ENCODE measurements around the gene ZNF493. TPM values are rescaled to one million over a fixed set of nuclear protein-coding genes. Genes with fewer than 3 reads are reported as not detected.
A peak's percentile ranks its signal among the peaks of the same experiment; 100 is the strongest.

The ZNF493 gene
- total and polyA plus RNA-seq, 12 donors: 8.0 to 69.8 (median 22.6) TPM

DNA sequence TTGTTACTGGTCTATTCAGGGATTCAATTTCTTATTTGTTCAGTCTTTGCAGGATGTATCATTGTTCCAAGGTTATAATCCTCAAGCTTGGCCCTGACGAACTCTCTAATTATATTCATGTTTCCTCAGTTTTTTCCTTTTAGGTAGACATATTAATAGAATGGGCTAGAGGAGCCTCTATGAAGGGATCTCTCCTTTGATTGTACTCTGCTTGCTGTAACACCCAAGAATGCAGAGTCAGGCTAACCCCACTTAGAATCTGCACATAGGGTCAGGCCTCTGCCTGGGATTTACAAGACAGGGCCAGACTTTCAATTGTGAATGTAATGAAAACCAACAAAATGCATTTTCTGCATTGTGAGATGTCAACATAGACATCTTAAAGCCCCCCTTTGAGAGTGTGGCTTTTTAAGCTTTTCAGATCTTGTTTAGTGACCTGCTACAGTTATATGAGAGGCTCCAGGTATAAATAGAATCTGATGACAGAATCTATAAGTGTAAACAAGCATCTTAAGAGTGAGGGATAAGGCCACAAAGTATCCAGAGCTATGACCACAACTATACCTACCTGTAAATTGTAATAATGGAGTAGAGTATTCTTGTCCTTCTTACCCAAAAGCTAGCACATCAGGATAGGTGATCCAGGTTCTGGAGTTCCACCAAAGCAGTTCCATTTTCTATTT is 5.5 kb downstream of the ZNF493 start:
- no peaks in the 10 kb centered on the region for H3K27me3 ChIP-seq
- peaks cover 6 to 37% of the 10 kb centered on the region in 2 donors for H3K4me1 ChIP-seq (replicated peaks in 1 of 2)
- H3K4me3 ChIP-seq: no peak overlapping the region
- WGBS, 4 donors: 33 to 60% (median 47%) methylated on average over 1 of the region's 1 CpG
- H3K36me3 ChIP-seq (replicated peaks in 1 of 2): no peaks in the 10 kb centered on the region
- peak overlapping the region in 1 of 5 donors; percentile 11 for H3K27ac ChIP-seq
- TF ChIP-seq CTCF (IDR thresholded peaks at IDR 0.05) (no peak), POLR2A (IDR thresholded peaks at IDR 0.05) (no peak)
- intact Hi-C loops (cut with DNase I): no loop called here
- H3K9me3 ChIP-seq (replicated peaks in 1 of 3): peaks cover 0 to 5% (median 0%) of the 10 kb centered on the region in 3 donors
- DNase-seq: no peak

DNA sequence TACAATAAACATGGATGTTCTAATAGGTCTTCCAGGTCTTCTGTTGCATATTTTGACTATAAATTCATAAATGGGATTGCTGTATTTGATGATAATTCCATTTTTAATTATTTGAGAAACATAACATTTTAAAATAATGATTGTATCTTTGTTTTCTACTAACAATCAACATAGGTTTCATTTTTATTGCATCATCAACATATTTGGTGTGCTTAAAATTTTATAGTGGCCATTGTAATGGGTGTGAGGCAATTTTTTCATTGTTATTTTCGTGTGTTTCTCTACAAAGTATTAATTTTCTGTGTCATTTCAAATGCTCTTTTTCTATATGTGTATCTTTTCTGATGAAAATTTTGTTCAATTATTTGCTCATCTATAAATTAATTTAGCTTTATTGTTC is 13.2 kb downstream of the ZNF493 start:
- intact Hi-C loops (cut with DNase I): no loop called here
- TF ChIP-seq POLR2A (IDR thresholded peaks at IDR 0.05) (no peak), CTCF (IDR thresholded peaks at IDR 0.05) (no peak)
- no peak overlapping the region for H3K4me3 ChIP-seq
- no peak for DNase-seq
- no peak overlapping the region for H3K27ac ChIP-seq
- H3K9me3 ChIP-seq (replicated peaks in 1 of 3): peaks cover 0 to 4% (median 0%) of the 10 kb centered on the region in 3 donors
- WGBS, 4 donors: 84 to 91% (median 88%) methylated on average over 1 of the region's 1 CpG
- H3K4me1 ChIP-seq (replicated peaks in 1 of 2): no peaks in the 10 kb centered on the region
- peaks cover 0 to 20% of the 10 kb centered on the region in 2 donors for H3K36me3 ChIP-seq (replicated peaks in 1 of 2)
- no peaks in the 10 kb centered on the region for H3K27me3 ChIP-seq

- H3K36me3 ChIP-seq (replicated peaks in 1 of 2): no peaks in the 10 kb centered on the region
- H3K9me3 ChIP-seq (replicated peaks in 1 of 3): peaks cover 6 to 66% (median 24%) of the 10 kb centered on the region in 3 donors
- no peaks in the 10 kb centered on the region for H3K27me3 ChIP-seq
- no peaks in the 10 kb centered on the region for H3K4me1 ChIP-seq (replicated peaks in 1 of 2)
- no peak overlapping the region for H3K4me3 ChIP-seq
- no peak for TF ChIP-seq POLR2A (IDR thresholded peaks at IDR 0.05)
- no peak for TF ChIP-seq CTCF (IDR thresholded peaks at IDR 0.05)
- no peak for DNase-seq
- no peak overlapping the region for H3K27ac ChIP-seq
- intact Hi-C loops (cut with DNase I): no loop called here
Measured at GRCh38 chr19:21422244-21422643, 25.3 kb downstream of the ZNF493 start.

- no peak overlapping the region for H3K27ac ChIP-seq
- no peaks in the 10 kb centered on the region for H3K4me1 ChIP-seq (replicated peaks in 1 of 2)
- TF ChIP-seq CTCF (IDR thresholded peaks at IDR 0.05) (no peak), POLR2A (IDR thresholded peaks at IDR 0.05) (no peak)
- intact Hi-C loops (cut with DNase I): no loop called here
- peak overlapping the region in 1 of 4 donors; percentile 10 for H3K4me3 ChIP-seq
- H3K27me3 ChIP-seq: no peaks in the 10 kb centered on the region
- WGBS, 4 donors: 96 to 100% (median 98%) methylated on average over 1 of the region's 1 CpG
- DNase-seq: no peak
- peaks cover 6 to 66% (median 24%) of the 10 kb centered on the region in 3 donors for H3K9me3 ChIP-seq (replicated peaks in 1 of 3)
- no peaks in the 10 kb centered on the region for H3K36me3 ChIP-seq (replicated peaks in 1 of 2)
Measured at GRCh38 chr19:21423057-21424041, 26.4 kb downstream of the ZNF493 start.

All from adrenal gland (tissue), 12 donors.